ENCODE results near the gene LAMA2. TPM values are rescaled to one million over a fixed set of nuclear protein-coding genes. Genes with fewer than 3 reads are reported as not detected.

LAMA2 gene
- total RNA-seq, 4 donors from 2014 or later, result 203 to 339 (median 275) TPM

GRCh38 chr6:128870746-128871145, 12.2 kb upstream of the LAMA2 start:
- no peak overlapping the region for H3K4me3 ChIP-seq
- no peaks in the 10 kb centered on the region for H3K36me3 ChIP-seq
- no peaks in the 10 kb centered on the region for H3K9me3 ChIP-seq
- 79 to 81% methylated on average over 3 of the region's 3 CpGs for WGBS, 2 donors
- TF ChIP-seq CTCF (IDR thresholded peaks at IDR 0.05) (no peak), POLR2A (IDR thresholded peaks at IDR 0.05) (no peak), EP300 (IDR thresholded peaks at IDR 0.05) (no peak)
- no peak overlapping the region for H3K27ac ChIP-seq
- H3K27me3 ChIP-seq, result no peaks in the 10 kb centered on the region
- no peak for DNase-seq (ENCODE audit: low spot score in 2 of 2)
- no peaks in the 10 kb centered on the region for H3K4me1 ChIP-seq

- Histone ChIP-seq H3K27ac (no peak overlapping the region), H3K4me3 (no peak overlapping the region), H3K9me3 (no peaks in the 10 kb centered on the region), H3K4me1 (no peaks in the 10 kb centered on the region), H3K36me3 (no peaks in the 10 kb centered on the region), H3K27me3 (no peaks in the 10 kb centered on the region)
- TF ChIP-seq CTCF (IDR thresholded peaks at IDR 0.05) (no peak), POLR2A (IDR thresholded peaks at IDR 0.05) (no peak), EP300 (IDR thresholded peaks at IDR 0.05) (no peak)
- no peak for DNase-seq (ENCODE audit: low spot score in 2 of 2)
These were observed 8.1 kb upstream of the LAMA2 start for GRCh38 chr6:128874863-128875262.

GRCh38 chr6:128882560-128882959, 378 bp upstream of the LAMA2 start:
- H3K9me3 ChIP-seq, result no peaks in the 10 kb centered on the region
- WGBS, 2 donors, result 17 to 22% methylated on average over 2 of the region's 2 CpGs
- H3K36me3 ChIP-seq, result no peaks in the 10 kb centered on the region
- no peaks in the 10 kb centered on the region for H3K27me3 ChIP-seq
- peak overlapping the region; percentile 59 to 92 (median 84) for H3K27ac ChIP-seq
- no peak for DNase-seq (ENCODE audit: low spot score in 2 of 2)
- peak overlapping the region; percentile 53 to 75 (median 62) for H3K4me3 ChIP-seq
- peaks cover 0 to 18% (median 0%) of the 10 kb centered on the region in 4 donors for H3K4me1 ChIP-seq
- TF ChIP-seq POLR2A (IDR thresholded peaks at IDR 0.05) (no peak), EP300 (IDR thresholded peaks at IDR 0.05) (no peak), CTCF (IDR thresholded peaks at IDR 0.05) (no peak)

GRCh38 chr6:128883906-128884305, 968 bp downstream of the LAMA2 start:
- no peaks in the 10 kb centered on the region for H3K9me3 ChIP-seq
- DNase-seq (ENCODE audit: low spot score in 2 of 2), result no peak
- WGBS, 2 donors, result 25 to 34% methylated on average over 2 of the region's 2 CpGs
- H3K27ac ChIP-seq, result peak overlapping the region in 3 of 4 donors; percentile 33 to 92 (median 89)
- H3K4me1 ChIP-seq, result peaks cover 0 to 22% (median 0%) of the 10 kb centered on the region in 4 donors
- H3K4me3 ChIP-seq, result peak overlapping the region; percentile 53 to 75 (median 62)
- TF ChIP-seq CTCF (IDR thresholded peaks at IDR 0.05), result no peak
- no peak for TF ChIP-seq EP300 (IDR thresholded peaks at IDR 0.05)
- TF ChIP-seq POLR2A (IDR thresholded peaks at IDR 0.05), result no peak
- H3K27me3 ChIP-seq, result no peaks in the 10 kb centered on the region
- H3K36me3 ChIP-seq, result no peaks in the 10 kb centered on the region

GRCh38 chr6:128885381-128885780, 2.4 kb downstream of the LAMA2 start:
- Histone ChIP-seq H3K36me3 (no peaks in the 10 kb centered on the region), H3K4me3 (peak overlapping the region; percentile 53 to 75 (median 62)), H3K27ac (peak overlapping the region in 3 of 4 donors; percentile 52 to 92 (median 89)), H3K4me1 (peaks cover 0 to 26% (median 0%) of the 10 kb centered on the region in 4 donors), H3K9me3 (no peaks in the 10 kb centered on the region), H3K27me3 (no peaks in the 10 kb centered on the region)
- WGBS, 2 donors, result 18 to 29% methylated on average over 5 of the region's 5 CpGs
- TF ChIP-seq EP300 (IDR thresholded peaks at IDR 0.05) (no peak), POLR2A (IDR thresholded peaks at IDR 0.05) (no peak), CTCF (IDR thresholded peaks at IDR 0.05) (no peak)
- no peak for DNase-seq (ENCODE audit: low spot score in 2 of 2)
